Ishikawa (cell line): Measurements from ENCODE around the gene WNK2.

Experiments
- EP300 ChIP-seq: IDR thresholded peaks from 2 replicates; pipeline ENCODE4 v1.6.1; 2012; ENCODE audit warnings: borderline replicate concordance
- NFIC ChIP-seq: IDR thresholded peaks from 2 replicates; pipeline ENCODE4 v1.6.1; 2012
- RAD21 ChIP-seq: IDR thresholded peaks from 2 replicates; pipeline ENCODE4 v1.6.1; 2012; ENCODE audit warnings: low read depth
- TAF1 ChIP-seq: IDR thresholded peaks from 2 replicates; pipeline ENCODE4 v1.6.1; 2012; ENCODE audit warnings: low read depth, mild to moderate bottlenecking
- TEAD4 ChIP-seq: IDR thresholded peaks from 2 replicates; pipeline ENCODE4 v1.6.1; 2012
- TF ChIP-seq, protein P1 (sequence below): IDR thresholded peaks from 2 replicates; pipeline ENCODE4 v1.6.1; 2012

DNA sequence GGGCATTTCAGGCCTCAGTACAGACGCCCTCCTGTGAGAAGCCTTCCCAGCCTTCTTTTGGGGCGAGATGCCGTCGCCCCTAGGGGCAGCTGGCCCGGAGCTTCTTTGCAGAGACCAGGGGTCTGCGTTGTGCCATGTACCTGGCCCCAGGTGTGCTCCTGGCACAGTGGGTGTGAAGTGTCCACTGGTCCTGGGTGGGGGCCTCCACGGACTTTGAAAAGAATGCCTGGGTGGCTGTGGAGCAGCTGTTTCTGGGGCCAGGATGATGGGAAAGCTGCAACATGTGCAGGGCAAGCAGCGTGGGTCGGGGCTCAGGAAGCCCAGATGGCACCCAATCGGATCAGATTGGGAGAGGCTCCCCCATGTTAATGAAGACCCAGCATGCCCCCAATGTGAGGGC, 47.8 kb downstream of the WNK2 start:
- TF ChIP-seq EP300 (no peak), TAF1 (no peak), RAD21 (no peak), TEAD4 (no peak), NFIC (no peak)
- TF ChIP-seq, protein P1, sequence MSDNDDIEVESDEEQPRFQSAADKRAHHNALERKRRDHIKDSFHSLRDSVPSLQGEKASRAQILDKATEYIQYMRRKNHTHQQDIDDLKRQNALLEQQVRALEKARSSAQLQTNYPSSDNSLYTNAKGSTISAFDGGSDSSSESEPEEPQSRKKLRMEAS, result no peak
